H9 (cell line): ENCODE data around the gene GJB2. TPM values are rescaled to one million over a fixed set of nuclear protein-coding genes. Genes with fewer than 3 reads are reported as not detected.

Experiments used
- DNase-seq: peaks from one replicate; pipeline ENCODE4 v3.0.0-alpha.2; 2017
- H2AFZ ChIP-seq: one replicate; pipeline ENCODE4 v1.6.1; 2013; ENCODE audit warnings: mild to moderate bottlenecking, low read length, control low read depth, moderate library complexity
- H2AK5ac ChIP-seq: 2 replicates; pipeline ENCODE4 v1.6.1; 2013; ENCODE audit warnings: low read length, control low read depth, mixed read lengths; ENCODE audit not compliant: insufficient read length
- H2BK120ac ChIP-seq: one replicate; pipeline ENCODE4 v1.6.1; 2013; ENCODE audit warnings: low read depth, mild to moderate bottlenecking, low read length, control low read depth, inconsistent platforms; ENCODE audit not compliant: poor library complexity, severe bottlenecking
- H2BK12ac ChIP-seq: 2 replicates; pipeline ENCODE4 v1.6.1; 2013; ENCODE audit warnings: low read length, control low read depth, mixed read lengths, low read depth; ENCODE audit not compliant: insufficient read length
- H2BK15ac ChIP-seq: 2 replicates; pipeline ENCODE4 v1.6.1; 2013; ENCODE audit warnings: low read depth, low read length, control low read depth
- H2BK20ac ChIP-seq: one replicate; pipeline ENCODE4 v1.6.1; 2013; ENCODE audit warnings: low read depth, mild to moderate bottlenecking, low read length, control low read depth, inconsistent platforms; ENCODE audit not compliant: poor library complexity, severe bottlenecking
- H2BK5ac ChIP-seq: 2 replicates; pipeline ENCODE4 v1.6.1; 2013; ENCODE audit warnings: low read length, control low read depth, mixed read lengths; ENCODE audit not compliant: insufficient read length
- H3K14ac ChIP-seq: 2 replicates; pipeline ENCODE4 v1.6.1; 2013; ENCODE audit warnings: low read length, control low read depth; ENCODE audit not compliant: insufficient read depth
- H3K18ac ChIP-seq: 2 replicates; pipeline ENCODE4 v1.6.1; 2013; ENCODE audit warnings: low read depth, mild to moderate bottlenecking, mixed read lengths, low read length, control low read depth; ENCODE audit not compliant: insufficient read length
- H3K23ac ChIP-seq: 2 replicates; pipeline ENCODE4 v1.6.1; 2013; ENCODE audit warnings: low read length, control low read depth, mixed read lengths, low read depth; ENCODE audit not compliant: insufficient read length
- H3K23me2 ChIP-seq: 2 replicates; pipeline ENCODE4 v1.6.1; 2013; ENCODE audit warnings: low read depth, mild to moderate bottlenecking, mixed read lengths, low read length, control low read depth; ENCODE audit not compliant: insufficient read length, poor library complexity, severe bottlenecking
- H3K27ac ChIP-seq: 2 replicates; pipeline ENCODE4 v1.5.1; 2013; ENCODE audit warnings: low read length, control low read depth, mixed read lengths, low read depth; ENCODE audit not compliant: insufficient read length
- H3K27me3 ChIP-seq: 2 replicates; pipeline ENCODE4 v1.6.1; 2013; ENCODE audit warnings: low read length, control low read depth, inconsistent platforms; ENCODE audit not compliant: insufficient read depth
- H3K4ac ChIP-seq: 2 replicates; pipeline ENCODE4 v1.6.1; 2013; ENCODE audit warnings: low read depth, mild to moderate bottlenecking, control low read depth, inconsistent platforms, low read length, moderate library complexity
- H3K4me1 ChIP-seq: 2 replicates; pipeline ENCODE4 v1.6.1; 2013; ENCODE audit warnings: low read length, control low read depth, inconsistent platforms; ENCODE audit not compliant: insufficient read depth
- H3K4me2 ChIP-seq: 2 replicates; pipeline ENCODE4 v1.6.1; 2013; ENCODE audit warnings: low read length, control low read depth, mixed read lengths; ENCODE audit not compliant: insufficient read length, insufficient read depth
- H3K56ac ChIP-seq: 2 replicates; pipeline ENCODE4 v1.6.1; 2013; ENCODE audit warnings: low read depth, mild to moderate bottlenecking, mixed read lengths, low read length, control low read depth; ENCODE audit not compliant: insufficient read length
- H3K79me1 ChIP-seq: 2 replicates; pipeline ENCODE4 v1.6.1; 2013; ENCODE audit warnings: low read depth, mild to moderate bottlenecking, moderate library complexity, low read length, control low read depth, inconsistent platforms; ENCODE audit not compliant: insufficient read depth, poor library complexity, severe bottlenecking
- H3K79me2 ChIP-seq: 2 replicates; pipeline ENCODE4 v1.6.1; 2013; ENCODE audit warnings: low read length, control low read depth, inconsistent platforms; ENCODE audit not compliant: insufficient read depth
- H3K9ac ChIP-seq: 2 replicates; pipeline ENCODE4 v1.6.1; 2013; ENCODE audit warnings: low read length, control low read depth, mixed read lengths; ENCODE audit not compliant: insufficient read length; ENCODE audit errors: extremely low read depth
- H3K9me3 ChIP-seq: one replicate; pipeline ENCODE4 v1.6.1; 2013; ENCODE audit warnings: low read depth, low read length, inconsistent platforms; ENCODE audit not compliant: control insufficient read depth
- H3T11ph ChIP-seq: one replicate; pipeline ENCODE4 v1.6.1; 2013; ENCODE audit warnings: mild to moderate bottlenecking, low read length, control low read depth, inconsistent platforms
- H4K20me1 ChIP-seq: one replicate; pipeline ENCODE4 v1.6.1; 2013; ENCODE audit not compliant: control insufficient read depth, insufficient read length, insufficient read depth
- H4K5ac ChIP-seq: 2 replicates; pipeline ENCODE4 v1.6.1; 2013; ENCODE audit warnings: low read depth, mild to moderate bottlenecking, mixed read lengths, low read length, control low read depth; ENCODE audit not compliant: insufficient read length
- H4K8ac ChIP-seq: replicated peaks from 2 replicates; pipeline ENCODE4 v1.6.1; 2013; ENCODE audit warnings: low read length, control low read depth, mixed read lengths, low read depth; ENCODE audit not compliant: insufficient read length
- H4K91ac ChIP-seq: 2 replicates; pipeline ENCODE4 v1.6.1; 2013; ENCODE audit warnings: low read depth, mild to moderate bottlenecking, moderate library complexity, mixed read lengths, low read length, control low read depth; ENCODE audit not compliant: insufficient read length
- H3K27ac Mint-ChIP-seq, 3 experiments: 2 replicates in 2 of 3; 3 replicates in 1 of 3; pipeline ENCODE4 v1.8.0; 2020 to 2021; ENCODE audit warnings: mixed read lengths in 3 of 3, mild to moderate bottlenecking in 1 of 3, moderate library complexity in 1 of 3
- H3K27me3 Mint-ChIP-seq: 2 replicates; pipeline ENCODE4 v1.8.0; 2021; ENCODE audit warnings: low read depth, mild to moderate bottlenecking, moderate library complexity, mixed read lengths
- H3K36me3 Mint-ChIP-seq, 3 experiments: 2 replicates in 2 of 3; 3 replicates in 1 of 3; pipeline ENCODE4 v1.8.0; 2020 to 2021; ENCODE audit warnings: low read depth in 3 of 3, mixed read lengths in 3 of 3; ENCODE audit not compliant: insufficient read depth in 1 of 3
- H3K4me1 Mint-ChIP-seq, 2 experiments: 2 replicates each; pipeline ENCODE4 v1.8.0; 2020; ENCODE audit warnings: mixed read lengths in 2 of 2
- H3K4me3 Mint-ChIP-seq, 2 experiments: 2 replicates in 1 of 2; 3 replicates in 1 of 2; pipeline ENCODE4 v1.8.0; 2020 to 2021; ENCODE audit warnings: mild to moderate bottlenecking in 2 of 2, mixed read lengths in 2 of 2, moderate library complexity in 1 of 2
- H3K9me3 Mint-ChIP-seq, 2 experiments: 2 replicates in 1 of 2; 3 replicates in 1 of 2; pipeline ENCODE4 v1.8.0; 2020; ENCODE audit warnings: mild to moderate bottlenecking in 2 of 2, mixed read lengths in 2 of 2, moderate library complexity in 1 of 2
- CTCF ChIP-seq: fragments of 200-600 bp; sonication (generic); conservative IDR thresholded peaks from 3 replicates; pipeline ENCODE4 v1.8.0; 2021; ENCODE audit warnings: antibody characterized with exemption, mild to moderate bottlenecking
- WGBS: extraction: QIAGEN DNeasy Blood & Tissue Kit; methylation state at CpG from one replicate; pipeline ENCODE4 v1.1.7; 2013; ENCODE audit warnings: missing lambda C conversion rate, low lambda C conversion rate, mixed read lengths; ENCODE audit not compliant: insufficient read length; ENCODE audit errors: extremely low coverage; 5-methylcytosine and 5-hydroxymethylcytosine counted together
- total RNA-seq: library from RNA; stranded (reverse); gene quantifications from 2 replicates; pipeline ENCODE4 v1.2.1, GENCODE V29; 2021

The GJB2 gene
- total RNA-seq, 1 experiment from 2014 or later = 0.28 TPM

DNA sequence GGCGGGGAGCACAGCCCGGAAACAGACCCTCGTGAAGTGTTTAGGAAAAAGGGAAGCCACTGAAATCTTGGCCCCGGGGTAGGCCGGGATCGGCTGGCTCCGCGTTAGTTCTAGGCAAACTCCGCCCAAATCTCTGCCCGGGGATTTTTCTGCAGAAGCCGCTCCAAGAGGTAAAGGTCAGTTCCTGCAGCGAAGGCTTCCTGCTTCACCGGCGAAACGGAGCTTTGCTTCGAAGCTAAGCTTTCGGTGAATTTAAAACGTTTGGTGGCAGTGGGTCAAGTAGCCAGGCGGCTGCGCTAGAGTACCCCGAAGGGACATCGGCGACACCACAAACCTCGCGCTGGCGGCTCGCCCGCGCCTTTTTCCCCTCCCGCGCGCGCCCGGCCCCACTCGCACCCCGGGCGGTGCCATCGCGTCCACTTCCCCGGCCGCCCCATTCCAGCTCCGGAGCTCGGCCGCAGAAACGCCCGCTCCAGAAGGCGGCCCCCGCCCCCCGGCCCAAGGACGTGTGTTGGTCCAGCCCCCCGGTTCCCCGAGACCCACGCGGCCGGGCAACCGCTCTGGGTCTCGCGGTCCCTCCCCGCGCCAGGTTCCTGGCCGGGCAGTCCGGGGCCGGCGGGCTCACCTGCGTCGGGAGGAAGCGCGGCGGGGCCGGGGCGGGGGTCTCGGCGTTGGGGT, 441 bp downstream of the GJB2 start:
- no peak overlapping the region for H3K14ac ChIP-seq
- H4K5ac ChIP-seq = no peak overlapping the region
- no peaks in the 10 kb centered on the region for H3K36me3 Mint-ChIP-seq
- peaks cover 94% of the 10 kb centered on the region for H3K27me3 Mint-ChIP-seq
- no peak overlapping the region for H3K18ac ChIP-seq
- H3K79me1 ChIP-seq = no peaks in the 10 kb centered on the region
- H2BK12ac ChIP-seq = no peak overlapping the region
- no CpG with 5 or more reads among the region's 73 CpGs for WGBS
- peak; percentile 47 for DNase-seq
- no peak overlapping the region for H3K56ac ChIP-seq
- H3K27ac ChIP-seq = no peak overlapping the region
- no peak overlapping the region for H3T11ph ChIP-seq
- H4K20me1 ChIP-seq = peaks cover 2% of the 10 kb centered on the region
- no peak overlapping the region for H3K23ac ChIP-seq
- H3K4me3 Mint-ChIP-seq = peak overlapping the region; percentile 58 to 77
- no peak overlapping the region for H2BK15ac ChIP-seq
- no peak overlapping the region for H4K91ac ChIP-seq
- H2AFZ ChIP-seq = no peak overlapping the region
- H3K27ac Mint-ChIP-seq = no peak overlapping the region
- peaks cover 11 to 25% of the 10 kb centered on the region in 2 experiments for H3K4me1 Mint-ChIP-seq
- peak overlapping the region; percentile 55 for H3K4me2 ChIP-seq
- no peak overlapping the region for H3K9ac ChIP-seq
- no peak overlapping the region for H4K8ac ChIP-seq
- no peaks in the 10 kb centered on the region for H3K9me3 ChIP-seq
- no peak overlapping the region for H2AK5ac ChIP-seq
- H3K9me3 Mint-ChIP-seq = 0 out of 5 replicates have a peak, but pooled peaks cover 0 to 2% of the 10 kb centered on the region in 2 experiments
- no peak for TF ChIP-seq CTCF
- peaks cover 18% of the 10 kb centered on the region for H3K23me2 ChIP-seq
- H2BK5ac ChIP-seq = no peak overlapping the region
- H3K4me1 ChIP-seq = no peaks in the 10 kb centered on the region
- peaks cover 51% of the 10 kb centered on the region for H3K27me3 ChIP-seq
- H2BK20ac ChIP-seq = no peak overlapping the region
- H3K4ac ChIP-seq = no peak overlapping the region
- H2BK120ac ChIP-seq = no peak overlapping the region
- no peaks in the 10 kb centered on the region for H3K79me2 ChIP-seq
